Measurements from ENCODE around the gene NEK8.

NEK8 gene

DNA sequence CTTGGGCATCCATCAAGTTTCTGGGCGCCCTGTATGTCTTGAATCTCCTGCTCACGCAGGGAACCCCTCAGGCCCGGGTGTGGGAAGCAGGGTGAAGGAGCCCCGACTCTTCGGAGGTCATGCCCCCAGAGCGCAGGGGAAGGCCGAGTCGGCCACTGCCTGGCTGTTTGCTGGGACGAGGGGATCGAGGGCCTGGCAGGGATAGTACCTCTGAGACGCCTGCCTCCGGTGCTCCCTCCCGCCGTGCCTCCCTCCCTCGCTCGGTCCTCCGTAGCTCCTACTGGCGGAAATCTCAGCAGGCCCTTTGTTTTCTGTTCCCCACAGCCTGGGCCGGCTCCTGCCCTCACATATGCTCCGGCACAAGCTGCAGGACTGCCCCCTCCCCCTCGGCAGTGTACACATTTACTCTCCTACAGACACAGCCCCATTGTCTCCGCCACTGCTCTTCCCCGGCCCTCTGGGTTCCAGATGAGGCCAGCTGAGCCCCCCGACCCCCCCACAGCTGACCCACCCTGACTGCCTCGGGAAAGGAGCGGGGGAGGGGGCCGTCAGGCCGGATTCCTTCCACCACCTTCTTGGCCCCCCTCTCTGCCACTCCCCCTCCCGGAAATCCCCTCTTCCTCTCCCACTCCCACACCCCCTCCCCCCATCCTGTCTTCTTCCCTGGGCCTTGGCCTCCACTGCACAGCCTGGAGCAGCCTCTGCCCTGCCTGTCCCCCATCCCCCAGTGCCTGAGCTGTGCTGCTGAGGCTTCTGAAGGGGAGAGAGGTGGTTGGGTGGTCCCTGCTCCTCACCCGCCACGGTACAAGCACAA, 16.6 kb downstream of the NEK8 start:
- peak; percentile 78 for DNase-seq

DNA sequence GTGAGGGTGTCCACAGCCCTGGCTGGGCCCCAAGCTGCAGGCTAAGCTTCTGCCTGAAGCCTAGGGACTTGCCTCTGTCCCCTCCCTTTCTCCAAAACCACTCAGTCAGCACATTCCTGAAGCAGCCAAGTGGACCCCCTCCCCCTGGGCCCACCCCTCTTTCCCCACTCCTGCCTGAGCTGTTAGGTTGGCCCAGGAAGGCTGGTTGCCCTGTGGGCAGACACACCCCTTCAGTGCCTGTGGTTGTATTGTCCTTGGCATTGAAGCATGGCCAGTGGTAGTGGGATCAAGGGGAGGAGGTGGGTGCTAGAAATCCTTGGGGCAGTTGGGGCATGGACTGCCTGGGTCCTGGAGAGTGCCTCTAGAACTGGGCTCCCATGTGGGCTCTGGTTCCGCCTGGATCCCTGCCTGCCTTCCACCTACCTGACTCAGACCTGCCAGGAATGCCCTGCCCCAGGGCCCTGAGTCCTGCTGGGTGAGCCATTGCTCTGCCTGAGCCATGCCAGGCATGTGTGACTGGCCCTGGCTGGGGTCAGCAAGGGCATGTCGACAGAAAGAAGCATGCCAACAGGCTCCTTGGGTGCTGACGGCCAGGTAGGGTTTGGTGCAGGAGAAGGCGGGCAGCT, 17.3 kb downstream of the NEK8 start:
- DNase-seq = no peak

DNA sequence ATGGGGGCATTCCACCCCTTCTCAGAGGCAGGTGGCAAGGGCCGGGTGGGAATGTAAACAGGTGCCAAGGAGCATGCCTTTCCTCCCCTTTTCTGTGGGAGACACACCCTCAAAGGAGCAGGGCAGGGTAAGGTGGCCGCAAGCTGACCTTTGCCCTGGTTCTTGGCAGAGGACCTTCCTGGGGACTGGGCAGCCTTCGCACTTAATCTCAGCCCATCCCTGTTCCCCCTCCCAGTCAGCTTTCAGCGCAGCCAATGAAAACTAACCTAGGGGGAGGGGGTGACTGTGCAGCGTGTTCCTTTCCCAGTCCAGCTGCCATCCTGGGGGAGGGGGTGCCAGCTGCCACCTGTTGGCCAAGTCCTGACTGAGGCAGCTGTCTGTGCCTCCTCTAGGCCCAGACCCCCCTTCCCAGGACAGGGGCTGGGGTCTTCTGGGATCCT, 18.0 kb downstream of the NEK8 start:
- no peak for DNase-seq

DNA sequence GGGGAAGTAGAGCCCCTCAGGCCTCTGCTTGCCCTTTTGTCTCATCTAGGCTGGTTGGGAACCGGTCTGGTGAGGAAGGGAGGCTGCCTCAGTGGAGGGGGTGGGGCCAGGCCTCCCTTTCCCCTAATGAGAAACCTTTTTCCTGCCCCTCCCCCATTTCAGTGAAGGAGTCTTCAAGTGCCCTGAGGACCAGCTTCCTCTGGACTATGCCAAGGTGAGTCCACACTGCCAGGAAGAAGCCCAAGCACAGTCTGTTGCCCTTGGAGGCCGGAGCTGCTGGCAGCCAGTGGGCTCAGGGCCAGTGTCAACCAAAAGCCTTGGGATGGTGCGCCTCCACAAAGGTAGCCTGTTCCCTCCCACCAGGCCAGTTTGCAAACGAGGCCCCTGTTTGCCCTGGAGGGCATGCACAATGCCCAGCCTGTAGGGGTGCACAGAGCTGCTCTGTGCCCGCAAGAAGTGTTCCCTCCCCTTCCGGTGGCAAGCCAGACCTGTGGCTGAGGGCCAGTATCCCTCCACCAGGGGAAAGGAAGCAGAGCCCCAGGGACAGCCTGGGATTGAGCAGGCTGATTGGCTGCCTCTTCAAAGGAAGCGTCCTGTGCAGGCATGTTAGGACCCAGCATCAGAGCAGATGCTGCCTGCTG, 18.6 kb downstream of the NEK8 start:
- no peak for DNase-seq

DNA sequence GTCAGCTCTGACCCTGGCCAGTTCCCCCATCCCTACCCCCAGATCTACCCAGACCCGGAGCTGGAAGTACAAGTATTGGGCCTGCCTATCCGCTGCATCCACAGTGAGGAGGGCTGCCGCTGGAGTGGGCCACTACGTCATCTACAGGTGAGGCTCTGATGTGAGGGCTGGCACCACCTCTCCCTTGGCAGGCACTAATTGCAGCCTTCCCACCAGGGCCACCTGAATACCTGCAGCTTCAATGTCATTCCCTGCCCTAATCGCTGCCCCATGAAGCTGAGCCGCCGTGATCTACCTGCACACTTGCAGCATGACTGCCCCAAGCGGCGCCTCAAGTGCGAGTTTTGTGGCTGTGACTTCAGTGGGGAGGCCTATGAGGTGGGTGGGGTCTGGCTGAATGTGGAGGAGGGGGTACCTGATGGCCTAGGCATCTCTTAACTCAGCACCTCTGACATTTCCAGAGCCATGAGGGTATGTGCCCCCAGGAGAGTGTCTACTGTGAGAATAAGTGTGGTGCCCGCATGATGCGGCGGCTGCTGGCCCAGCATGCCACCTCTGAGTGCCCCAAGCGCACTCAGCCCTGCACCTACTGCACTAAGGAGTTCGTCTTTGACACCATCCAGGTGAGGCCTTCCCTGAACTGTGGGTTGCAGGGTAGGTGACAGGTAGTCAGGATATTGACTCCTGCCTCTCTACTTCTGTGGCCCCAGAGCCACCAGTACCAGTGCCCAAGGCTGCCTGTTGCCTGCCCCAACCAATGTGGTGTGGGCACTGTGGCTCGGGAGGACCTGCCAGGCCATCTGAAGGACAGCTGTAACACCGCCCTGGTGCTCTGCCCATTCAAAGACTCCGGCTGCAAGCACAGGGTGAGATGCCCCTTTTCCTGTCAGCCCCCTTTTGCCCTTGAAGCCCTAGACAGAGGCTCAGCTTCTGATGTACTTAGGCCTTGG, 19.5 kb downstream of the NEK8 start:
- DNase-seq = no peak

DNA sequence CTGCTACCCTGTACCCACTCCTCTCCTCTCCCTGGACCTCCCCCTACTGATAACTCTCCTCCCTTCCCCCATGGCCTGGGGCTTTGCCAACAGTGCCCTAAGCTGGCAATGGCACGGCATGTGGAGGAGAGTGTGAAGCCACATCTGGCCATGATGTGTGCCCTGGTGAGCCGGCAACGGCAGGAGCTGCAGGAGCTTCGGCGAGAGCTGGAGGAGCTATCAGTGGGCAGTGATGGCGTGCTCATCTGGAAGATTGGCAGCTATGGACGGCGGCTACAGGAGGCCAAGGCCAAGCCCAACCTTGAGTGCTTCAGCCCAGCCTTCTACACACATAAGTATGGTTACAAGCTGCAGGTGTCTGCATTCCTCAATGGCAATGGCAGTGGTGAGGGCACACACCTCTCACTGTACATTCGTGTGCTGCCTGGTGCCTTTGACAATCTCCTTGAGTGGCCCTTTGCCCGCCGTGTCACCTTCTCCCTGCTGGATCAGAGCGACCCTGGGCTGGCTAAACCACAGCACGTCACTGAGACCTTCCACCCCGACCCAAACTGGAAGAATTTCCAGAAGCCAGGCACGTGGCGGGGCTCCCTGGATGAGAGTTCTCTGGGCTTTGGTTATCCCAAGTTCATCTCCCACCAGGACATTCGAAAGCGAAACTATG, 20.4 kb downstream of the NEK8 start:
- no peak for DNase-seq

DNA sequence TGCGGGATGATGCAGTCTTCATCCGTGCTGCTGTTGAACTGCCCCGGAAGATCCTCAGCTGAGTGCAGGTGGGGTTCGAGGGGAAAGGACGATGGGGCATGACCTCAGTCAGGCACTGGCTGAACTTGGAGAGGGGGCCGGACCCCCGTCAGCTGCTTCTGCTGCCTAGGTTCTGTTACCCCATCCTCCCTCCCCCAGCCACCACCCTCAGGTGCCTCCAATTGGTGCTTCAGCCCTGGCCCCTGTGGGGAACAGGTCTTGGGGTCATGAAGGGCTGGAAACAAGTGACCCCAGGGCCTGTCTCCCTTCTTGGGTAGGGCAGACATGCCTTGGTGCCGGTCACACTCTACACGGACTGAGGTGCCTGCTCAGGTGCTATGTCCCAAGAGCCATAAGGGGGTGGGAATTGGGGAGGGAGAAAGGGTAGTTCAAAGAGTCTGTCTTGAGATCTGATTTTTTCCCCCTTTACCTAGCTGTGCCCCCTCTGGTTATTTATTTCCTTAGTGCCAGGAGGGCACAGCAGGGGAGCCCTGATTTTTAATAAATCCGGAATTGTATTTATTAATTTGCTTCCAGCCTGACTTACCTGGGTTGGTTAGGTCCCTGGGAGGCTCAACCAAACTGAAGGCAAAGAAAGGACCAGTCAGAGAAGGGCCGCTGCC, 21.1 kb downstream of the NEK8 start:
- DNase-seq = no peak

DNA sequence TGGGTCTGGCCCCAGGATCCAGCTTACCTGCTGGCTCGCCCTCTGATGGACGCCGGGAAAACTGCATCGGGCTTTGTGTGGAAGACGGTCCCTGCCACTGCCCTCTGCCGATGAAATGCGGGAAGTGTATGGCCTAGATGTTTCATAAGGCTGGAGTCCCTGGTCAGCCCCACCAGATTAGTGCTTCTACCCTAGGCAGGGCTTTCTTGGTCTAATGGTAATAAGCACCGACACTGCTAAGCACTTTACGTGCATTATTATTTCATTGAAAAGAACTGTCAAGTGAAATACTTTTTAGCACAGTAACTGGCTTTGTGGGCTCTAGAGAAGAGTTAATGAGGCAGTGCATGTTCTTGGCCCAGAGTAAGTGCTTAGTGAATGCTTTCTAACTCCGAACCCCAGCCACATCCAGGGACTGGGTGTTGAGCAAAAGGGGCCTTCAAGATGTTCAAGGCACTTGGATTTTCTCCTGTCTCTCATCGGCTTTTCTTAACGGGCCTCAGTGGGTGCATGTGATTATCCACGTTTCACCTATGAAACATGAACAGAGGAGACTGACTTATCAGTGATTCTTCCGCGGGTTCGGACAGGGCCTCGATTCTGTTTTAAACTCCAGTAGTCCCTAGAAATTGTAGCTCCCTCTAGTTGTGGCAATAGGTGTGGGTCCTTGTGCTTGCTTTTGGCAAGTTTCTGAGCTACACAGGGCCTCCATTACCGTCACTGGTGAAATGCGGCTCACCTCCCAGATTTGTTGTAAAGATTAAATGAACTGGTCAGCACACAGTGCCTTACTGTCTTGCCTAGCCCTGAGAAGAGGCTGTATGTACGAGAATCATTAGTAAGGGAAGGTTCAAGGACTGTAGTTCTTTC, 21.8 kb downstream of the NEK8 start:
- DNase-seq = peak; percentile 96

DNA sequence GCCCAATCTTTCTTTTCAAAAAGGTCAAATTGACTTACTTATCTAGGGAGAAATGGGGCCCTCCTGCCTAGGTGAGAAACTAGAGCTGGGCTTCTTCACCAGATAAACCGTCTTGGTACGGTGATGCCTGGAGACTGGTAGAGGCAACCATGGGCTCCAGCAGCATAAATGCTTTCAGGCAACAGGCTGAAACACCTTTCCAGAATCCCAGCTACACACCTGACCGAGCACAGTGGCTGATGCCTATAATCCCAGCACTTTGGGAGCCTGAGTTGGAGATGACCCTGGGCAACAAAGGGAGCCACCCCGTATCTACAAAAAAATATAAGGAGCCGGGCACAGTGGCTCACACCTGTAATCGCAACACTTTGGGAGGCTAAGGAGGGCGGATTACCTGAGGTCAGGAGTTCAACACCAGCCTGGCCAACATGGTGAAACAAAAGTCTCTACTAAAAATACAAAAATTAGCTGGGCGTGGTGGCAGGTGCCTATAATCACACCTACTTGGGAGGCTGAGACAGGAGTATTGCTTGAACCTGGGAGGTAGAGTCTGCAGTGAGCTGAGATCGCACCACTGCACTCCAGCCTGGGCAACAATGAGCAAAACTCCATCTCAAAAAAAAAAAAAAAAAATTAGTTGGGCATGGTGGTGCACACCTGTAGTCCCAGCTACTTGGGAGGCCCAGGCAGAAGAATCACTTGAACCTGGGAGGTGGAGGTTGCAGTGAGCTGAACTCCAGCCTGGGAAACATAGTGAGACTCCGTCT, 23.2 kb downstream of the NEK8 start:
- DNase-seq = no peak

DNA sequence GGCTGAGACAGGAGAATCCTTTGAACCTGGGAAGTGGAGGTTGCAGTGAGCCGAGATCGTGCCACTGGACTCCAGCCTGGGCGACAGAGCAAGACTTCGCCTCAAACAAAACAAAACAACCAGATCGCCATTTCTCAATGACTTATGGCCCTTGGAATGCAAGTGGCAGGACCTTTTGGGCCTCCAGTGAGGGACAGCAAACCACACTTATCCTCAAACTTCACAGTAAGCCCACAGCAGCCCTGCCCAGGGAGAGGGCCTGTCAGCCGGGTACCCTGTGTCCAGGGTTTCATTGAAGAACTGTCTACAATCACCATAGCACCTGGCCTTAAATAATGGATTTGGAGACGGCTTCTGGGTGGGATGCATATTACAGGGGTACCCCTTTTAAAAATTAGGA, 26.9 kb downstream of the NEK8 start:
- DNase-seq = peak; percentile 9

DNA sequence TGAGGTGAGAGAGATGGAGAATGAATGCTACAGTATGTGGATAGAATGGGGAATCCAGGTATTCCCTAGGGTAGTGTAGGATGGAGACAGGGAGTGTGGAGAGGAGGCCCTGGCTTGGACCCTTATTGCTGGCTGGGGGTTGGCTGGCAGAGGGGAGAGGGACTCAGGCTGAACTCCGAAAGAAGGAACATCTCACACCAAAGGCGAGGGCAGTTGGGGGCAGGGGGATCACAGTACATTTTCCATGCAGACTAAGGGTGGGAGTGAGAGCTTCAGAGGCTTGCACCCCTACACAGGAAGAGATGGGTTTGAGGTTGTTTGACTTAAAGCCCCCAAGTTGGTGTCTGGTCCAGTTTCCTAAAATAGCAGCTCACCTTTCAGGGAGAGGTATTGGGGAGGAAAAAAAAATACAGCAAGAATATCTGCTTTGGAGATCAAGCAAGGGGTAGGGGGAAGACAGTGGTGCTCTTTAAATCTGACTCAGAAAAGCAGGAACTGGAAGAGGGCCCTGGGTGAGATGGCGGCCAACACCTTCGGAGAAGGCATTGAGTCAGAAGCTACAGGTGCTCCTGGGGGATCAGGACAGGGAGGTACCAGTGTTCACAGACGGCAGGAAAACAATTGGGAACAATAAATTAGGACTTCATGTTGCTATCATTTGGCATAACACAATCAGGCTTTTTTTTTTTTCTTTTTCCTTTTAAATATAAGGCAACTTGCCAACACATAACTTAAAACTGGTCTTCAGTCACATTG, 27.6 kb downstream of the NEK8 start:
- peak; percentile 36 for DNase-seq

DNA sequence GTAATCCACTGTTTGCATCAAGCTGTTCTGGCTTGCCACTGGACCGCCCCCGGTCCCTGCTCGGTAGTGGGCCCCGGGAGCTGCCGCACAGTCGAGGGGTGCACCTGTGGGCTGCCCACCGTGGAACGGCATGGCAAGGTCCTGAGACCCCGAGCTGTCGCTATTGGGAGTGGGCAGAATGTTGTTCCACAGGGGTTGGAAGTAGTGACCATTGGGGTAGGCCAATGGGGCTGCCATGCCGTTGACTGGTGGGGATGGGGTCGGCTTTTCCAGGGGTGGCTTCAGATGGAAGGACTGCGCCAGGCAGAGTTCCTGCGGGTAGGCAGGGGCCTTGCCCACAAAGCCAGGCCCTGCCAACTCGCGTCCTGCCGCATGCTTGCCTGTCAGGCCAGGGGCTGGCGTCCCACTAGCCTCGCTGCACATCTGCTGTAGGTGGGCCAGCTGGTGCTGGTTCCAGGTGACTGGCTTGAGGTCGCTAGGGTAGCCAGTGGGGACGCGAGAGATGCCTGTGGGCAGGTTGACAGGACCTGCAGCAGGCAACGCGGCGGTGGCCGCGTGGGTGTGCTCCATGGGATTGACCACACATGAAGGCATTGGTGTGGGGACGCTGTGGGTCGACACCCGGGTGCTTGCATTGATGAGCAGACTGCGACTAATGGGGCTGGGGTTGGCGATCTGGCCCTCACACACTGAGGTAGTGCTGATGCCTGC, 30.0 kb downstream of the NEK8 start:
- peak; percentile 60 for DNase-seq

DNA sequence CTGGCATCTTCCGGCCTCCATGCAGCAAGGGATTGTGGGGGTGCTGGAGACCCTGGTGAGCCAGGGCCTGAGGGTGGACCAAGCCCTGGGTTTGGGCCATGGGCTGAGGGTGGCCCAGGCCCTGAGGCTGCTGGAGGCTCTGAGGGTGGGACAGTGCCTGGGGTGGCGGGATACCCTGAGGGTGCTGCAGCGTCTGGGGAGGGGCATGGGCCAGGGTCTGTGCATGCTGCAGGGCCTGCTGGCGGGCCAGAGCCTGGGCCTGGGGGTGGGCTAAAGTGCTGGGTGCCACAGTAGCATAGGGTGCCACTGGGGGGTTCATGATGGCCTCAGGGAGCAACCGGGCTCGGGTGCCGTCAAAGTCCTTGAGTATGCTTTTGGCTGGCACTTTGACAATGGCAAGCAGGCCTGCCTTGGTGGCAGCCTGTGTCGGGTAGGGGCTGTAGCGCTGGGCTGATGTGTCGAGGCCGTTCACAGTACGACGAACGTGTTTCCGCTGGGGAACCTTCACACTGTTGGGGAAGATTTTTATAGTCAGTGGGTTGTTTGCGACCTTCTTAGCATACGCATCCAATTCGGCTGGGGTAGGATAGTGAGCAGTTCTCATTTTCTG, 30.8 kb downstream of the NEK8 start:
- DNase-seq = peak; percentile 46

DNA sequence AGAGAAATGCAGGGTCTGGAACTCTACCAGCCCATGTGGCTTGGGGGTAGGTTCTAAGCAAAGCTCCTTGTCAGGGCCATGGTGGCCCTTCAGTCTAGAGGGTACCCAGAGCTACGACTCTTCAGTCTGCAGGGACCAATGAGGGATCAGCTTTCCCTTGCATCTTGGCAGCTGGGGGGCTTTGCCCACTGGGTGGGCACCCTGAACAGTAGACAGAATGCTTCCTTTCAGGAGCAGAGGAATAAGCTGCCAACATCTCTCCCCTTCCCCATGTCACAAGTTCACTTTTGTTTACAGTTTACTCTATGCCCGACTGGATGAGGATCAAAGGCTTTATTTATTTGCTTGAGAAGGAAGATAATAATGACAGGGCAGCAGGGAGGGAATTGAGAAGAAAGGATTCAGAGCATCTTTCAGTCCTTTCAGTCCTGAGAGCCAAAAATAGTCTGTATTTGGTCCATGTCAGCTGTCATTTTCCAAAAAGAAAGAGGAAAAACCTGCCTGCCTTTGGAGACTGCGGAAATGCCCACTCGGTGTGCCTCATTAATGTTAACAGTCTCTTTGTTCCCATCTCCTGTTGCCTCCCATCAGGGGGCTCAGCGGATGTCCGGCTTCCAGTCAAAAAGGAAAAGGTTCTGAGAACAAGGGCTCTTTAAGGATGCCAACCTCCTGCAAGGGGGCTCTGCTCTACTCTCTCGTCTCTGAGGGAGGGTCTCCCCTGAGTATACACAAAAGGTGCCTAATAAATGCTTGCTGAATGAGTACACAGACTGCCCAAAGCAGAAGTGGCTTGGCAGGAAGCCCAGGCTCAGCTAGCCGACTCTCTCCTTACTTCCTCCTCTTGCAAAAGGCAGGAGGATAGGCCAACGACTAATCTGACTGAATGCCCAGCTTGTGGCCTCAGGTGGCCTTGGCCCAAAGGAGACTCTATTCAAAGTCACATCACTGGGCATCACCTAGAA, 32.3 kb downstream of the NEK8 start:
- DNase-seq = peak; percentile 25

DNA sequence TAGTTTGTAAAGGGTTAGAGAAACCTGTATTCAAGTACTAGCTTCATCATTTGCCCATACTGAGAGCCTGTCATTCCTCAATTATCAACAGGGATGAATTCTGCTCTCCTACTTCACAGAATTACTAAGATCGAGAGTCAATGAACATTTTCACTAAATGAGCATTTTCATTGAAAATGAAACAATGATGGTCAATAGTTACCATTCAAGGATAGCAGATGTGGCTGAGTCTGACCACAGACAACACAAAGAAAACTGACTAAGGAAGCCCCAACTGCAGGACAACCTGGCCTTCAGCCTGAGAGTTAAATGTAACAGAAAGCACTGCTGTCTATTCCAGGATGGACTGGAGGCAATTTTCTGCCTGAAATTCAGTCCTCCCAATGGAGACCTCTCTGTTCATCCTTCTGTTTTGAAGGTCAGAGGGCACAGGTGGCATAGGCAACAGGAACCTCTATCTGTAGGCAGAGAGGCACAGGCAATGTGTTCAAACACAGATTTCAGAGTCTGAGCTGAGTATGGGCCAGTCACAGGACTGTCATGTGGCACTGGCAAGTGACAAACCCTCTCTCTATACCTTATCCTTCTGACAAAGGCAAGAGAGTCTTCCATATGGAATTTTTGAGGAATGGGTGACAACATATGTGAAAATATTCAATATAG, 34.7 kb downstream of the NEK8 start:
- no peak for DNase-seq

DNA sequence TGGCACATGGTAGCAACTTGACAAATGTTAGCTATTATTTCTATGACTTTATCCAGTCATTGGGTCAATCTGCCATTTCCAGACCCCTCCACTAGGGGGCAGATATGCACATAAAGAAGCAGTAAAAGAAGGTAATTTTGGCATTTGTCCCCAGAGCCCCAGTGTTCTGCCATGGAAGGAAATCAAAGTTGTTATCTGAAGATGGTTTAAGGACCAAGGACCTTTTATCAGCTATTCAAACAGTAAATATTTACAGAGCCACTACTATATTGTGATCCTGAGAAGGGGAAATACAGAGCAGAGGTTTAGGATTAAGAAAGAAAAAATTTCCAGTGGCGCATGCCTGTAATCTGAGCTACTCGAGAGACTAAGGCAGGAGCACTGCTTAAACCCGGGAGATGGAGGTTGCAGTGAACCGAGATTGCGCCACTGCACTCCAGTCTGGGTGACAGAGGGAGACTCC, 35.2 kb downstream of the NEK8 start:
- peak; percentile 90 for DNase-seq
